Parathyroid adenoma (tissue), 2 donors: ENCODE data around the gene FAM72D.
A peak's percentile ranks its signal among the peaks of the same experiment; 100 is the strongest.
"Not testable (repeated sequence)": the region's sequence is repeated elsewhere in the genome, so short reads cannot be mapped to it uniquely, and the experiment has no call there.

ENCODE experiments used
- H2AFZ ChIP-seq: fragments of 300-600 bp; sonication (generic); one replicate; pipeline ENCODE4 v1.7.0; 2017; ENCODE audit warnings: antibody characterized with exemption, mild to moderate bottlenecking
- H3K27ac ChIP-seq: fragments of 300-600 bp; sonication (generic); one replicate; pipeline ENCODE4 v1.7.0; 2017
- H3K27me3 ChIP-seq: fragments of 300-600 bp; sonication (generic); one replicate; pipeline ENCODE4 v1.7.0; 2017; ENCODE audit warnings: low read length; ENCODE audit not compliant: control insufficient read depth, insufficient read depth
- H3K36me3 ChIP-seq: fragments of 300-600 bp; sonication (generic); one replicate; pipeline ENCODE4 v1.7.0; 2017; ENCODE audit warnings: low read length; ENCODE audit not compliant: control insufficient read depth, insufficient read depth
- H3K4me1 ChIP-seq: fragments of 300-600 bp; sonication (generic); one replicate; pipeline ENCODE4 v1.7.0; 2017; ENCODE audit warnings: control low read depth
- H3K4me2 ChIP-seq: fragments of 300-600 bp; sonication (generic); one replicate; pipeline ENCODE4 v1.7.0; 2017; ENCODE audit warnings: low read length
- H3K4me3 ChIP-seq: fragments of 300-600 bp; sonication (generic); one replicate; pipeline ENCODE4 v1.7.0; 2017; ENCODE audit warnings: low read depth, low read length
- H3K79me2 ChIP-seq: fragments of 300-600 bp; sonication (generic); one replicate; pipeline ENCODE4 v1.7.0; 2017; ENCODE audit warnings: control low read depth
- H3K9ac ChIP-seq: fragments of 300-600 bp; sonication (generic); one replicate; pipeline ENCODE4 v1.7.0; 2017; ENCODE audit warnings: mild to moderate bottlenecking
- H3K9me3 ChIP-seq: fragments of 300-600 bp; sonication (generic); one replicate; pipeline ENCODE4 v1.7.0; 2017; ENCODE audit warnings: low read length; ENCODE audit not compliant: control insufficient read depth
- donor health status: primary hyperparathyroidism.

FAM72D gene

DNA sequence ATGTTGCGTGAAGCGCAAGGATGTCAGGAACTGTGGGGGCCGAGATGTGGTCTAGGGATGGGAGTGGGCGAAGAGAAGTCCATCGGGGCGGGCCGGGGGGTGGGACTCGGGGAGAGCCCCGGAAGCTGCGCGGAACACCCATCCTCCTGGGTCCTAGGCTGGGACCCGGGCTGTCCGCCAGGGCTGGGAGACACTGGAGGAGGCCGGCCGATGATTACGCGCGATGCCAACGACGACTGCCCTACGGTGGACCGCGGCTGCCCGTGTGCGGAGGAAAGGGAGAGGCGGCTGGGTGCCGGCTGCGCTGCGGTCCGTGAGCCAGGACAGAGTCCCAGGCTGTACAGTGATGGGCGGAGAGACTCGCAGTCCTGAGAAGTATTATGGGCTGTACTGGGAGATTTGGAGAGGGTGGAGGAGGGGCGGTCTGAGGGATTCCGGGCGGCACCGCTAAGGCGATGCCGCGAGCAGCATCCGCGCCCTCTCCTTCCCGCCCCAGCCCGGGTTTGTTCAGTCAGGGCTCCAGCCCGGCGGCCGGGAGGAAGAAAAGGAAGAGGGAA lies 1.0 kb upstream of the FAM72D start:
- not testable (repeated sequence) for H2AFZ ChIP-seq, H3K79me2 ChIP-seq, H3K9me3 ChIP-seq, H3K36me3 ChIP-seq, H3K4me1 ChIP-seq, H3K9ac ChIP-seq, H3K27me3 ChIP-seq, H3K4me2 ChIP-seq, H3K27ac ChIP-seq
- H3K4me3 ChIP-seq = peak overlapping the region; percentile 31

DNA sequence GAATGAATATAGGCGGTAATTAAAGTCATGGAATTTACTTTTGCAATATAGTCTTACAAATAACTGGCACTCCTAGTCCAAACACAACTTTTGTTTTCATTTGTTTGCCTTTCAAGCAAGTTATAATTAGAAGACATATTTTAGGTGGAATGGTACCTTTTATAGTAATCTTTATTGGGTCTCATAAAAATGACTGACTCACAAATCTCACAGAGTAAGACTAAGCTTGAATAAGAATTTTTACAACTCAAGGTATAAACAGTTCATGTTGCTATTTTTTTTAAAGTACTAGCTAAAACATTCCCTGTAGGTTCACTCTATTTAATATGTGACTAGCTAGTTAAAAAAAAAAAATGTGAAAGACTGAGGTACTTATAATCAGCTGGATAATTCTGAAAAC lies 6.0 kb downstream of the FAM72D start:
- not testable (repeated sequence) for H3K4me3 ChIP-seq, H3K79me2 ChIP-seq, H3K27ac ChIP-seq, H3K4me2 ChIP-seq, H3K27me3 ChIP-seq, H3K9ac ChIP-seq, H3K9me3 ChIP-seq, H3K4me1 ChIP-seq, H3K36me3 ChIP-seq, H2AFZ ChIP-seq

DNA sequence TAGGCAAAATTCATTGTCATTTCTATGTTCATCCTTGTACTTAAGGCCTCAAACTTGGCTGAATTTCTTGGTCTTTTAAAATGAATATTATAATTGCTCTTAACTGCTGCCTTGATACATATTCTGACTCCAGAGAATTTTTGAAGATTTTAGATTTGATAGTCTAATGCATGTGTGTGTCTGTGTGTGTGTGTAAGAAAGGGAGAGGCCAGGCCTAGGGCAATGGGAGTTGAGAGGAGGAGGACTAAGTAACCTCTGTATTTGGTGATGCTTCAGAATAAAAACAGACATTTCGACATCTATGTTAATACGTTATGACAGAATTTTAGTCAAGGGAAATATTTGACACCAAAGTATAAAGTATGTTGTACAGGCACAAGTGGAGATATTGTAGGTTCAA lies 7.5 kb downstream of the FAM72D start:
- H3K36me3 ChIP-seq, H3K4me3 ChIP-seq, H3K4me2 ChIP-seq, H3K27ac ChIP-seq, H2AFZ ChIP-seq, H3K9me3 ChIP-seq, H3K79me2 ChIP-seq, H3K4me1 ChIP-seq, H3K9ac ChIP-seq, H3K27me3 ChIP-seq: not testable (repeated sequence)

DNA sequence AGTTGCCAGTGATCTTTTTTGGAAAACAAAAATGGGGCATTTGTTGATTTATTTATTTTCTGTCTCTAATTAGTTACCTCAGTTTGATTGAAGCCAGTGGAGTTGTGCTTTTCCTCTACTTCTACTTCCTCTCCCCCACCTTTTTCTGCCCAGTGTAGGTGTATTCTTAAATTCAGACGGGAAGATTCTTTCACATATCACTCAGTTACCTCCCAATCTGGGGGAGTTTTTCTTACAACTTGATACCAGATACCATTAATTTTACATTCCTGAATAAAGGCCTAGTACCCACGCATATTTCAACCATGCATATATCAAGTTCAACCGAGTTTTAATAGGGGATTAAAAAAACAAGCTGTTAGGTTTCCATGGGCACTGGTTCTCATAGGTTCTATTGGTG lies 15.9 kb downstream of the FAM72D start:
- H3K27me3 ChIP-seq, H3K4me1 ChIP-seq, H3K9ac ChIP-seq, H3K4me2 ChIP-seq, H3K4me3 ChIP-seq, H2AFZ ChIP-seq, H3K27ac ChIP-seq, H3K9me3 ChIP-seq, H3K36me3 ChIP-seq, H3K79me2 ChIP-seq: not testable (repeated sequence)

DNA sequence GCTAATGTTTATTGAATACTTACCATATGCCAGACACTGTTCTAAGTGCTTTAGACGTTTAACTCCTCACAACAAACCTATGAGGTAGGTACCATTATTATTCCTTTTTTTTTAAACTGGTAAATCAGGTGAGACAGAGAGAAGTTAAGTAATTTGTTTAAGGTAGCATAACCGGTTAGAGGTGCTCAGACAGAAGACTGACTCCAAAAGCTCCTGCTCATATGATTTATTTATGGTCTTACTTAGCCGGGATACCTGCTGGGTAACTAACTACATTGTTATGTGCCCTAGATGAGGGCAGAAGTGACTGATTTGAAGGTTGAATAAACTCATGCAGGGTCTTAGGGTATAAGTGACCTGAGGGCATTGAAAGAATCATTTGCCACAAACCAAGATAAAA lies 16.9 kb downstream of the FAM72D start:
- not testable (repeated sequence) for H3K36me3 ChIP-seq, H3K9me3 ChIP-seq, H3K9ac ChIP-seq, H3K4me2 ChIP-seq, H3K79me2 ChIP-seq, H3K27me3 ChIP-seq, H3K4me1 ChIP-seq, H3K27ac ChIP-seq, H2AFZ ChIP-seq, H3K4me3 ChIP-seq

DNA sequence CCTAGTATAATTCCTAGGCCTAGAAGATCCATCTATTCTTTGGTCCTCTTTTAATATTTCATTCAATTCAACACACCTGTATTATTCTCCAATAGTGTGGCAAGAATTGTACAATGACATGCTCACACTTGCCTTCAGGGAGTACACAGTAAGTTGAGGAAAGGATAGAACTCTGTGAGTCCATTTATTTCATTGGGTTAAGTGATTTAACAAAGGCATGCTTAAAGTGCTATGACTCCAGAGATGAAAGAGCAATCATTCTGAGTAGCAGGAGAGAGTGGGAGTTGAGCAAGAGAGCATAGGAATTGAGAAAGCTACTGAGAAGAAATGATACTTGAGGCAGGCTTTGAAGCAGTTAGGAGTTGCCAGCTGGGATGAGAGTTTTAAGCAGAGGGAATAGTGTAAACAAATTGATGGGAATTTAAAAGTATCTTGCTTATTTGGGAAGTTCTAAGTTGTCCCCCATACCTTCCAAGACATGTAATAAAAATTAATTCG lies 18.8 kb downstream of the FAM72D start:
- not testable (repeated sequence) for H2AFZ ChIP-seq, H3K4me3 ChIP-seq, H3K9me3 ChIP-seq, H3K27ac ChIP-seq, H3K36me3 ChIP-seq, H3K79me2 ChIP-seq, H3K27me3 ChIP-seq, H3K4me2 ChIP-seq, H3K4me1 ChIP-seq, H3K9ac ChIP-seq

DNA sequence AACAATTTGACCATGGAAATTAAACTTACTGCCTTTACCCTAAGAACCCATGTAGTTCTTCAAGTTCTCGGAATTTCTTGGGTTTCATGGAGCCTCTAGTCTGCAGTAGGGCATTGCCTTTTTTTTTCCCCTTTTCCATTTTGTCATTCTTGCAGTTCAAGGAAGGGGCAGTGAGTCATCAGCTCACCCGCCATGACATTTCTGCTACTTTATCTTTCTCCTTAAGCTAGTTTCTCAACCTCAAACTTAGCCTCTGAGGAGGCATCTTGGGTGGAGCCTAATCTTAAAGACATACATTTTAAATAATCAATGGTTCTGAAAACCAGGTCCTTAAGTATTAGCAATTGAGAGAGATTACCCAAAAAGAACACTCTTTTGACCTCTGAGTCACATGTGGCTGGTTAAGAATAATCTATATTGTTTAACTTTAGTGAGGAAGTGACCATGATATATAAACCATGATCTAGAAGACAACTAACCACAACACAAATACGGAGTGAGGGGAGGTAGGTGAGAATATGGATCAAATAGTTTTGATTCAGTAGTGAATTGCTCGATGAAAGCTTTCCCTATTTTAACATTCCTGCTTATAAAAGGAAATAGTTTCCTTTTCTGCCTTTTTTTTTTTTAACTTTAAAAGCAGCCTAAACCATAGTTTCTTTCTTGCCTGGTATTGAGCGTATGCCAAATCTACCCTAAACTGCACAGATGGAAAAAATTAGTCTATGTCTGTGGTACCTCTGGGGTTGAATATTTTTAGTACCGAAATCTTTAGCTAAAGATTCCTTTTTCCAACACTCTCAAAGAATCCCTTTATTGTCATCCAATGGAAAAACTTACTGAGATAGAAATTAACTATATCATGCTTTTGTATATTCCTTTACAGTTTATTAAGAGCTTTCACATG lies 20.1 kb downstream of the FAM72D start:
- not testable (repeated sequence) for H3K4me1 ChIP-seq, H3K9me3 ChIP-seq, H3K27me3 ChIP-seq, H3K36me3 ChIP-seq, H3K4me3 ChIP-seq, H3K4me2 ChIP-seq, H3K27ac ChIP-seq, H3K79me2 ChIP-seq, H3K9ac ChIP-seq, H2AFZ ChIP-seq

DNA sequence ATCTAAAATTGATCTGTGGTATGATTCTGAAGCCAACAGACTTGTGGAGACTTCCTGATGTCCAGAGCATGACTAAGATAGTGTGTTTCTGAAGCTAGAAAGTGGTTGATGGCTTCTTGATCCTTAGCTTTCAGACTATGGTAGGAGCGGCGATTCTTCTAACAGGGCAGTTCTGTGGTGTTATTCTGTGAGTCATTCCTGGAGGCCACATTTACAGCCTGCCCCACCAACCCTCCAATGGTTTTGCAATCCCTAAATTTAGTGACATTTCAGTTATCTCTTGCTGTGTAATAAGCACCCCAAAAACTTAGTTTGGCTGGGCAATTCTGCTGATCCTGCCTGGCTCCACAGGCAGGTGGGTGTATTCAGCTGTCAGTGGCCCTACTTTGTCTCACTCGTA lies 24.1 kb downstream of the FAM72D start:
- not testable (repeated sequence) for H3K27me3 ChIP-seq, H3K9ac ChIP-seq, H3K9me3 ChIP-seq, H3K4me3 ChIP-seq, H3K79me2 ChIP-seq, H3K27ac ChIP-seq, H3K36me3 ChIP-seq, H3K4me2 ChIP-seq, H3K4me1 ChIP-seq, H2AFZ ChIP-seq

DNA sequence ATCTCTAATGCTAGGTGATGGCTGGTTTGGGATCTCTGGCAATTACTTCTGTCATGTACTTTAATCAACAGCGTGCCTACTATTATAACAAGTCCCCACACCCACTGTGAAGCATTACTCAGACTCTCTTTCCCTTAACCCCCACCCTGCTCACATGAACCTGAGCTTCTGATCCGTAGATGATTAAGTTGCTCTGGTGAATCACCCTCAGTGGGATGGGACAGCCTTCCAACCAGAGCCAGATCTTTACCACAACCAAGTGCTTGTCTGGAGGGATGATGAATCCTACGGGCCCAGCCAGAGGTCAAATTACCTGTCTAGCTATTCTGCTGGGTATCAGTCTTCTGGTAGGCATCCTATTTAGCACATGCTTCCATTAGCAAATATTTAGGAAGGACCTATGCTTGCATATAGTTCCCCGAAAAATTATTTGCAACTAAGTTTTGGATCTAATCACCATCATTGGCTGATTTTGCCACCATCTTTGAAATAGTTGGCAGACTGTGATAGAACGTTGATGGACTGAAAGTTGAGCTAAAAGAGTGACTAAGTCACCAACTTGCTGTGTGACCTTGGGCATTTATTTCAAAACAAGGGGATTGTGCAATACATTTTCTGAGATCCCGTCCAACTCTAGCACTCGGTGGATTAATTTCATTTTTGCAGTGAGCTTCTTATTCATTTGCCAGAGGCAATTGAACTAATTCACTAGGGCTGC lies 26.7 kb downstream of the FAM72D start:
- not testable (repeated sequence) for H3K9ac ChIP-seq, H3K4me1 ChIP-seq, H3K36me3 ChIP-seq, H3K27me3 ChIP-seq, H3K4me2 ChIP-seq, H3K9me3 ChIP-seq, H3K27ac ChIP-seq, H3K4me3 ChIP-seq, H2AFZ ChIP-seq, H3K79me2 ChIP-seq

DNA sequence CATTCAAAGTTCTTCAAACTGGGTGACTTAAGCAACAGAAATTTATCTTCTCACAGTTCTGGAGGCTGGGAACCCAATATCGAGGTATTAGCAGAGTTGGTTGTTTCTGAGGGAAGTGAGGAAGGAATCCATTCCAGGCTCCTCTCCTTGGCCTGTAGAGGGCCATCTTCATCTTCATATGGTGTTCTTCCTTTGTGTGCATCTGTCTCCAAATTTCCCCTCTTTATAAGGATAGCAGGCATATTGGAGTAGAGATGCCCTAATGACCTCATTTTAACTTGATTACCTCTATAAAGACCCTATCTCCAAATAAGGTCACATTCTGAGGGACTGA lies 27.3 kb downstream of the FAM72D start:
- H2AFZ ChIP-seq, H3K4me3 ChIP-seq, H3K9ac ChIP-seq, H3K27ac ChIP-seq, H3K4me2 ChIP-seq, H3K79me2 ChIP-seq, H3K4me1 ChIP-seq, H3K36me3 ChIP-seq, H3K27me3 ChIP-seq, H3K9me3 ChIP-seq: not testable (repeated sequence)
